HuH-7 (cell line): ENCODE results near the gene ERG.

Experiments
- DNase-seq: peaks from one replicate; pipeline ENCODE4 v3.0.0; 2011; ENCODE audit warnings: low spot score

ERG gene

GRCh38 chr21:38434913-38435533 is 63.3 kb downstream of the ERG start:
- no peak for DNase-seq

- no peak for DNase-seq
Observed at GRCh38 chr21:38433471-38433870, 64.8 kb downstream of the ERG start.

- DNase-seq, result no peak
Observed at GRCh38 chr21:38430401-38430984, 67.8 kb downstream of the ERG start.

GRCh38 chr21:38429011-38429410 is 69.3 kb downstream of the ERG start:
- no peak for DNase-seq

- DNase-seq, result no peak
Observed at GRCh38 chr21:38428211-38428610, 70.1 kb downstream of the ERG start.

GRCh38 chr21:38424305-38425019 is 73.8 kb downstream of the ERG start:
- DNase-seq, result no peak

- no peak for DNase-seq
Observed at GRCh38 chr21:38422082-38422481, 76.2 kb downstream of the ERG start.

- no peak for DNase-seq
Observed at GRCh38 chr21:38420140-38420539, 78.1 kb downstream of the ERG start.

GRCh38 chr21:38417726-38418125 is 80.6 kb downstream of the ERG start:
- no peak for DNase-seq

- DNase-seq, result no peak
Observed at GRCh38 chr21:38416791-38417190, 81.5 kb downstream of the ERG start.

- DNase-seq, result no peak
Observed at GRCh38 chr21:38413958-38414548, 84.2 kb downstream of the ERG start.

- DNase-seq, result no peak
Observed at GRCh38 chr21:38410466-38410865, 87.8 kb downstream of the ERG start.

- DNase-seq, result no peak
Observed at GRCh38 chr21:38409907-38410306, 88.4 kb downstream of the ERG start.

GRCh38 chr21:38404177-38404576 is 94.1 kb downstream of the ERG start:
- no peak for DNase-seq

GRCh38 chr21:38402795-38403194 is 95.5 kb downstream of the ERG start:
- DNase-seq, result no peak

GRCh38 chr21:38402291-38402690 is 96.0 kb downstream of the ERG start:
- DNase-seq, result no peak

- no peak for DNase-seq
Observed at GRCh38 chr21:38401191-38401926, 96.9 kb downstream of the ERG start.

GRCh38 chr21:38400195-38400919 is 97.9 kb downstream of the ERG start:
- no peak for DNase-seq

GRCh38 chr21:38399103-38399502 is 99.2 kb downstream of the ERG start:
- DNase-seq, result no peak

- no peak for DNase-seq
Observed at GRCh38 chr21:38396325-38396724, 102.0 kb downstream of the ERG start.

- no peak for DNase-seq
Observed at GRCh38 chr21:38395581-38395980, 102.7 kb downstream of the ERG start.

GRCh38 chr21:38392661-38393060 is 105.6 kb downstream of the ERG start:
- no peak for DNase-seq
